ENCODE results near the gene EN2. TPM values are rescaled to one million over a fixed set of nuclear protein-coding genes. Genes with fewer than 3 reads are reported as not detected.
"Not testable (repeated sequence)": the region's sequence is repeated elsewhere in the genome, so short reads cannot be mapped to it uniquely, and the experiment has no call there.

The EN2 gene
- polyA plus RNA-seq, 12 donors: 0.35 to 1.1 (median 0.80) TPM; not detected in 2

DNA sequence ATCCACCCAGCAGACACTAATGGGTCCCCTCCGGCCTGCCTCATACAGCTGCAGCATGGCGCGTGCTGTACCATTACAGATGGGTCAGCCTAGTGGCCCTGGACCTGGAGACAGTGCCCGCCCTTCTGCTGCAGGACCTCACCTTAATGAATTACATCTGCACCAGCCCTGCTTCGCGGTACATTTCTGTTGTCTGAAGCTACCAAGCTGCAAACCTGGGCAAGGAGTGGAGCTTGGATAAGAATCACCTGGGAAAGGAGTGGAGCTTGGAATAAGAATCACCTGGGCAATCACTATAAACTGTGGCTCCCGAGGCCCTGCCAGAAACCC is 33.0 kb upstream of the EN2 start:
- no peak for DNase-seq

DNA sequence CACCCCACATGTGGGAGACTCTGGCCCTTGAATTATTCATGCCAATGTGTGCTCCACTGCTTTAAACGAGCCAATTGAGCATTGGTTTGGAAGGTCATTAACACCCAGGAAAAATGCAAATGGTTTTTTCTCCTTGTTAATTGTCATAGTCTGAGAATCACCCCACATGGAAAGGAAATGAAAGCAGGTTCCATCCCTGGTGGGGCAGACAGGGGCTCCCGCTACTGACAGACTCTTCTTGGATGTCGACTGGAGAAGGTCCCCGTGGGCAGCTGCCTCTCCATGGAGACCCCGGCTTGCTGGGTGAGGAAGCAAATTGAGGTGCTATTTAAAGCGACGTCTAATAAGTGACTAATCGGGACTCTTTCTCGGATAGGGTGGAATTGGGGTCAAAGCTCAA is 32.0 kb upstream of the EN2 start:
- no peak for DNase-seq

- no peak for DNase-seq
Observed at GRCh38 chr7:155426543-155427410, 31.2 kb upstream of the EN2 start.

DNA sequence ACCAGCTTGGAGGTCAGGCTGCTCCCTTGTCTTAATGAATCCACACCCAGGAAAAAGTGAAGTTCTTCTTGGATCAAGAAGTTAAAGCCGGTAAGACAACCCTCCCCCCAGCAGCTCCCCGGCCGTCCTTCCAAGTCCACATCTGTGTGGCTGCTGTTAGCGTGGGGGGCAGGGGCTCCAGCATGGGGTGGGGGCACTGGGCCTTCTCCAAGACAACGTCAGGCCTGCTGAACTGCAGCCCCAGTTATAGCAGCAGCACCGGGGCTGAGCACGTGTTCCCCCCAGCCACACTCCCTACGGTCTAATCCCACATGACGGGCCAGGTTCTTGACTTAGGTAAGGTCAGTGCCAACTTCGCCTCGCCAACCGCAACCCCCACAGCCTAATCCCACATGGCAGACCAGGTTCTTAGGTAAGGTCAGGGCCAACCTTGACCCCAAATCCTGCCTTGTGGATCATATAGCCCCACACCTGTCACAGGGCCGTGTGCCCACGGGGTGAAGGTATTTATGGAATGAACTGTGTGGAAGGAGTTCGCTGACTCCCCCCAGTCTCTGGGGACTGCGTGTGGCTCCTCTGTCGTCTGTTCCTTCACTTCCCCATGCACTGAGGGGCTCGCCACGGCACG is 30.4 kb upstream of the EN2 start:
- DNase-seq: no peak

- DNase-seq: no peak
Observed at GRCh38 chr7:155428171-155428834, 29.6 kb upstream of the EN2 start.

DNA sequence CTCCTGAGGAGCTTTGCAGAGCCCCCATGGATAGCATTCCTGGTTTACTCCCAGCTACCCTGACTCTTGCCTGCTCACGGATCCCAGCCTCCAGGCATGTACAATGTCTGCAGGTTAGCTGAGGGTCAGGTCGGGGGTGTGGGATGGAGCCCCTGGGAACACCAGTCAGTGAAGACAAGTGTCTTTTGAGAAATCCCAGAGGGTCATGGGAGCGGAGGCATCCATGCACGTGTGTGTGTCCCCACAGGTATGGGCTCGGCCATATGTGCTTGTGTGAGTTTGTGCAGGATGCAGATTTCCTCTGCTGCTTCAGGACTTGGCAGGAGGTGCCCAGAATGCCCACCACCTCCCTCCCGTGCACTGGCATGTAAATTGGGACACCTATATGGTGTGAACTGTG is 28.3 kb upstream of the EN2 start:
- no peak for DNase-seq

DNA sequence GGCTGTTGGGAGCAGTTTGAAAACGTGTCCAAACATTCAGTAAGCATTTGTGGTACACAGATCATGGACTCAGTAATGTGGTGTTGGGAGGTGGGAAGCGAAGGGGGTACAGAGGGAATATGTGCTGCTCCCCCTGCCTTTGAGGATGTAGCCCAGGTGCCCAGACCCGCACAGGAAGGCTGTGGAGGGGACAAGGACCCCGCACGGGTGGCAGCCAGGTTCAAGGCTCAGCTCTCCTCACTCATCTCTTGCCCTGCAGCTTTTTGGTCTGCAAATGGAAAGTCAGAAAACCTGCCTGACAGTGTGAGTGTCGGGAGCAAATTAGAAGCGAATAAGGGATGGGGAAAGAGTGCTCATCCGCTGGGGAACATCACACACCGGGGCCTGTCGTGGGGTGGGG is 27.3 kb upstream of the EN2 start:
- DNase-seq: no peak

GRCh38 chr7:155431231-155431630 is 26.7 kb upstream of the EN2 start:
- no peak for DNase-seq

DNA sequence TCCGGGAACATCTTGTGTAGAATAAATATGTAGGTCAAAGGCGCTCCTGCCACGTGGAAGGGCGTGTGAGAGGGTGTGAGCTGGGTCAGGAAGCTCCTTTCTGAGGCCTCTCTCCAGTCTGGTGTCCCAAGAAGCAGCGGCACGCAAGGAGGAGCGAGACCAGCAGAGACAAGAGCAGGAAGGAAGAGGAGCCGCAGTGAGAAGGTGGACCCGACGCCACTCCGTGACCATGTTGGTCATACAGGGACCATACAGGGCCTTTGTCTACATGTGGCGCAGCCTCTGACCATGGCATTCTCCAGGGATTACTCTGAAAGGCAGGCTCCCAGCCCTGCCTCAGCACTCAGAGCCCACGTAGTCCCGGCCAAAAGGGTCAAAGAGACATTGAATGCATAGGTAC is 26.2 kb upstream of the EN2 start:
- DNase-seq: no peak

DNA sequence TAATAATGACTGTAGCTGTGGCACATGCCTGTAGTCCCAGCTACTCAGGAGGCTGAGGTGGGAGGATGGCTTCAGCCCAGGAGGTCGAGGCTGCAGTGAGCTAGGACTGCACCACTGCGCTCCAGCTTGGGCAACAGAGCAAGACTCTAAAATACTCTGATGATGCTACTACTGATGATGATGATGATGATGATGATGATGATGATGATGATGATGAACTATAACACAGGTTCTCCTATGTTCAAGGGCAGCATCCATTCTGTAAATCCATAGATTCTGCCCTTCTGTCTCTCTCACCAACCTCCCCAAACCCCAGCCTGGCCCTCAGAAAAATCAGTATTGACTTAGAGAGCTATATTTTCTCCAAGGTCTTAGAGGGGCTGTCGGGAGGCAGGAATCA is 22.8 kb upstream of the EN2 start:
- DNase-seq: no peak

DNA sequence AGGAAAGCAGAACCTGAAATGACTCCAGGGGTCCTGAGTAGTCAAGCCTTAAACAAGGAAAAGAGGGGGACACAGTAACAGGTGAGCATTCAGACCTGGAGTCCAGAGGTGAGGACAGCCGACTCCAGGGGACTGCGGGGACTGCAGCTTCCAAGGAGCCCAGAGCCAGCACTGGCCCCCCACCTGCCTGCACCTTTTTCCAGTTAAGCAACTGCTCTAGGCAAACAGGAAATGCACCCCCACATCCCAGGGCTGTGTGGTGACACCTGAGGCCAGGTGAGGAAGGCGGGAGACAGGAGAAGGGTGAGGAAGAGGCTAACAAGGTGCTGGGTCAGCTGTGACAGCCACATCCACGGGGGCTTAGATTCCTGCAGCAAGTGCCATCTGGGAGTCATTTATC is 20.1 kb upstream of the EN2 start:
- DNase-seq: no peak

GRCh38 chr7:155438777-155439176 is 19.2 kb upstream of the EN2 start:
- no peak for DNase-seq

DNA sequence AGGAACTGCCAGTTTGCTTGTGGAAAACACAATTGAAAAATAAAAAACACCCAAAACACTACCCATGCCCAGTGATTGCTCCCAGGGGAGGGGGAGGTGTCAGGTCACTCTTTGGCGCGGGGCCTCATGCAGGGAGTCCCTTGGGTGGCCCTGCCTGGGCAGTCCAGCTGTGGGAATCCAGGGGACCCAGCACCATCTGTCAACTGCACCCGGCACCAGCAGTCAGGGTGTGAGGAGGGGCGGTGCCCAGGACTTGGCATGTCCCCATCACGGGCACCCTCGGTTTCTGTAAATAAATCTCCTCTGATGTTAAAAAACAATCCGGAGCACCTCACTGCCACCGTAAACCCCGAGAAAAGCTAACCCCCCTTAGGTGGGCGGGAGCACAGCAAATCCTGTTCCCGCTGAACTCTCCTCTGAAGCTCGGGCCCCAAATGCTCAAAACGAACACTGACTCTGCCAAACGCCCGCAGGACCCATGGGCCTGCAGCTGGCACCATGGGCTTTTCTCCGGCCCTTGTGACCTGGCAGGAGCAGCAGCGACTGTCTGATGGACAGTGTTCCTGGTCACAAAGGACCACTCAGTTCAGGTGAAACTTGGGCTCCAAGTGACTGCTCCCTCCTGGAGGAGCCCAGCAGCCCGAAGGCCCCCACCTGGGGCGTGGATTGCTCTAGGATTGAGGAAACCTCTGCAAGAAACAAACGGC is 18.5 kb upstream of the EN2 start:
- no peak for DNase-seq

- no peak for DNase-seq
Observed at GRCh38 chr7:155440018-155440410, 17.9 kb upstream of the EN2 start.

- DNase-seq: no peak
Observed at GRCh38 chr7:155441856-155442255, 16.1 kb upstream of the EN2 start.

- DNase-seq: no peak
Observed at GRCh38 chr7:155444746-155445145, 13.2 kb upstream of the EN2 start.

- DNase-seq: not testable (repeated sequence)
Observed at GRCh38 chr7:155445606-155446005, 12.3 kb upstream of the EN2 start.

- no peak for DNase-seq
Observed at GRCh38 chr7:155447603-155448002, 10.3 kb upstream of the EN2 start.

DNA sequence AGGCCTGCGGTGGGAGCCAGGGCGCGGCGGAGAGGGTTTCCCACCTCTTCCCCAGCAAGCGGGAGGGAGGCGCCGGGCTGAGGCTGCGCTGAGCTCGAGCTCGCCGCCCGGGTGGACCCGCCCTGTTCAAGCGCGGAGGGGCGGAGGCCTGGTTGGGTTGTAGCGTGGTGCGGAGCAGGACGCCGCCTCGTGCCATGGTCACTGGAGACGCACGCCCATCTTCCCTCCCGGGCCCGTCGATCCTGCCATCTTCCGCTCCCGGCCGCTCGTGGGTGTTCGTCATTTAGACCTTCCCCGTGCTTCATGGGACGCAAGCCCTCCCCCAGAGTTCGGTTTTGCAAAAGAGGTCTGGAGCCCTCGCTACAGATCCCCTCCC is 9.3 kb upstream of the EN2 start:
- no peak for DNase-seq

DNA sequence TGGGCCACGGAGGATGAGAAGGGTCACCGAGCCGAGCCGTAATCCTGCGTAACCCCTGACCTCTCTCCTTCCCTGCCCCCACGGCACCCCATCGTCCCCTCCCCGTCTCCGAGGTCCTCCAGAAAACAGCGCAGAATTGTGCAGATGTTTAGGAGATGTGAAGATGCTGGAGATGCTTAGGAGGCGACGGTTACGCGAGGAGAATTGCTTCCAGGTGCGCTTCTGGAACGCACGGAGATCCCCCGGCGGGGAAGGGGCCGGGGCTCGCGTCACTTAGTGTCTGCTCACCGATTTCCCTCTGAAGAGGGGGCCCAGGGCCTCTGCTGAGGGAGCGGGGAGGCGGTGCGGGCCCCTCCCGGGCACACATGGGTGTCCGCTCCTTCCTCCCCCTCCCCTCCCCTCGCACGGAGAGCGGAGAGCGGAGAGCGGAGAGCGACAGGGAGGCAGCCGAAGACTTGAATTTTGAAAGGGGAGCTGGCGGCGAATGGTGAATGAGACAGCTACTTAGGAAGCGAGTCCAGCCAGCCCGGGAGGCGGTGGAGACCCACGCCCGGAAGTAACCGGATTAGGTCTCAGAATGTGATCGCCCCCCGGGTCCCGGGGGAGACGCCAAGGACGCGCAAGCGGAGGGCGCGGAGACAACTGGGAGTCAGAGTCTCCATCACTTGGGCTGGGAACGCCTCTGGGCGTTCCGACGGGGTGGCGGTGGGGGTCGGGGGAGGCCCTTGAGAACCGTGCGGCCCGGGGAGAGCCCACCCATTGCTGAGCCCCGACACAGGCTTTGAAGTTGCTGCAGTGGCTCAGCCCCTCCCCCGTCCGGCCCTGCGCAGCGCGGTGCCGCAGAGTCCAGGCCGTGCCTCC is 8.7 kb upstream of the EN2 start:
- DNase-seq: no peak

DNA sequence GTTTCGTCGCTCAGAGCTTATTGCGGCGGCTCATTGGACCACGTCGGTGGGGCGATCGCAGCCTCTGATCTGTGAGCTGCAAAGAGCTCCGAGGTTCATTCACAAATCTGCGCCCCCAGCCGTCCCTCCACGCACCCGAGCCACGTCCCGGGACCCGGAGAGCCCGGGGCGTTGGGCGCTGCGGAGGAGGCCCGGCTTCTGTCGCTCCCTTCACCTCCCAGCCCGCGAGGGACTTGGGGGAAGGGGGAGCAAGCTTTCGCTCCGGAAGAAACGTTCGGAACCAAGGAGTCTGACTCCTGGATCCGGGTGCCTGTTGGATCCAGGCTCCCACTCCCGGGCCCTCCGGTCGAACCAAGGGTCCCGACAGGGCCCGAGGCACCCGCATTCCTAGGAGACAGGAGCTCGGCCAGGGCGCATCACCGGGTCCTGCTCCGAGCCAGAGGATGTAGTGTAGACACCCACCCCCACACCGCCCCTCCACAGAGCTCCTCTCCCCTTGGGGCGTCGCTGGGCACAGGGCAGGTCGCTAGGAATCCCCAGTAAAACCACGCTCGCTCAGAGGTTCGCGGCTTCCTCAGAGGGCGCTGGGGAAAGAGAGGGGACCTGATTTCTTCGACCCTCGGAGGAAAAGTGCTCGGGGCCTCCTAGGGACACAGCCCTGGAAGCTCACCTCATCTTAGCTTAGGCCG is 7.9 kb upstream of the EN2 start:
- no peak for DNase-seq

Data from muscle of arm (tissue), 12 donors.